HEK293 (cell line): ENCODE results near the gene GALNT2.

ENCODE experiments used
- CTCF ChIA-PET: fragments of 350-600 bp; formaldehyde crosslinking; extraction: SDS; loops from one replicate; lab custom pipeline; 2021; ENCODE audit warnings: antibody characterized with exemption; lab: Yijun Ruan, JAX
- POLR2A ChIA-PET: fragments of 300-600 bp; formaldehyde crosslinking; extraction: SDS; loops from one replicate; lab custom pipeline; 2020; ENCODE audit warnings: antibody characterized with exemption, inconsistent platforms; lab: Yijun Ruan, JAX
- H3K27ac ChIP-seq: fragments of 200-500 bp; sonication (Bioruptor generic); 2 replicates; pipeline ENCODE4 v1.5.1; 2014; ENCODE audit warnings: low read depth, low read length, control low read depth, inconsistent platforms; ENCODE audit errors: extremely low read depth
- H3K36me3 ChIP-seq, 2 experiments: fragments of 200-500 bp in 1 of 2; sonication (Bioruptor generic) in 1 of 2; 1 replicate in 1 of 2; 2 replicates in 1 of 2; pipeline ENCODE4 v1.5.1; 2014 to 2017; ENCODE audit warnings: inconsistent platforms in 2 of 2, low read length in 2 of 2; ENCODE audit not compliant: control insufficient read depth in 2 of 2, insufficient read depth in 1 of 2
- H3K4me1 ChIP-seq: fragments of 200-500 bp; sonication (Bioruptor generic); 2 replicates; pipeline ENCODE4 v1.5.1; 2014; ENCODE audit warnings: mild to moderate bottlenecking, low read length, inconsistent platforms; ENCODE audit not compliant: control insufficient read depth, insufficient read depth
- H3K4me3 ChIP-seq: 2 replicates; pipeline ENCODE4 v1.5.1; 2011; ENCODE audit warnings: low read depth, mild to moderate bottlenecking, control low read depth, low read length, moderate library complexity
- H3K9me3 ChIP-seq: fragments of 200-500 bp; sonication (Bioruptor generic); 2 replicates; pipeline ENCODE4 v1.5.1; 2014; ENCODE audit warnings: low read depth, low read length, inconsistent platforms; ENCODE audit not compliant: control insufficient read depth, insufficient read depth
- BCL11A ChIP-seq: fragments of 450-650 bp; formaldehyde crosslinking; IDR thresholded peaks from 2 replicates; pipeline ENCODE4 v1.5.1; 2016; ENCODE audit warnings: low read depth, missing biosample characterization, missing genetic modification characterization
- EGR2 ChIP-seq: fragments of 450-650 bp; formaldehyde crosslinking; IDR thresholded peaks from 2 replicates; pipeline ENCODE4 v1.5.1; 2016; ENCODE audit warnings: low read depth, missing biosample characterization, missing genetic modification characterization
- HIC1 ChIP-seq: fragments of 450-650 bp; formaldehyde crosslinking; IDR thresholded peaks from 2 replicates; pipeline ENCODE4 v1.5.1; 2016; ENCODE audit warnings: missing biosample characterization, missing genetic modification characterization
- YY1 ChIP-seq: fragments of 450-650 bp; formaldehyde crosslinking; IDR thresholded peaks from 2 replicates; pipeline ENCODE4 v1.5.1; 2018; ENCODE audit warnings: missing biosample characterization, missing genetic modification characterization
- ZBTB10 ChIP-seq: fragments of 450-650 bp; formaldehyde crosslinking; IDR thresholded peaks from 2 replicates; pipeline ENCODE4 v1.5.1; 2016; ENCODE audit warnings: missing biosample characterization, missing genetic modification characterization
- ZBTB48 ChIP-seq: fragments of 450-650 bp; formaldehyde crosslinking; IDR thresholded peaks from 2 replicates; pipeline ENCODE4 v1.5.1; 2016; ENCODE audit warnings: missing biosample characterization, missing genetic modification characterization
- ZNF140 ChIP-seq: fragments of 450-650 bp; formaldehyde crosslinking; IDR thresholded peaks from 2 replicates; pipeline ENCODE4 v1.5.1; 2016; ENCODE audit warnings: missing biosample characterization, missing genetic modification characterization
- ZNF146 ChIP-seq: fragments of 450-650 bp; formaldehyde crosslinking; IDR thresholded peaks from 2 replicates; pipeline ENCODE4 v1.5.1; 2016; ENCODE audit warnings: missing biosample characterization, missing genetic modification characterization
- ZNF157 ChIP-seq: fragments of 450-650 bp; formaldehyde crosslinking; IDR thresholded peaks from 2 replicates; pipeline ENCODE4 v1.5.1; 2016; ENCODE audit warnings: missing biosample characterization, missing genetic modification characterization
- ZNF350 ChIP-seq: fragments of 450-650 bp; formaldehyde crosslinking; IDR thresholded peaks from 2 replicates; pipeline ENCODE4 v1.5.0; 2017; ENCODE audit warnings: missing biosample characterization, mild to moderate bottlenecking, missing genetic modification characterization
- ZNF362 ChIP-seq: fragments of 450-650 bp; formaldehyde crosslinking; IDR thresholded peaks from 2 replicates; pipeline ENCODE4 v1.5.1; 2016; ENCODE audit warnings: missing biosample characterization, missing genetic modification characterization
- ZNF37A ChIP-seq: fragments of 450-650 bp; IDR thresholded peaks from 2 replicates; pipeline ENCODE4 v1.5.1; 2018; ENCODE audit warnings: missing biosample characterization, missing genetic modification characterization
- ZNF449 ChIP-seq: fragments of 450-650 bp; formaldehyde crosslinking; IDR thresholded peaks from 2 replicates; pipeline ENCODE4 v1.5.1; 2017; ENCODE audit warnings: missing biosample characterization, mild to moderate bottlenecking, missing genetic modification characterization, moderate library complexity
- ZNF623 ChIP-seq: fragments of 450-650 bp; formaldehyde crosslinking; IDR thresholded peaks from 2 replicates; pipeline ENCODE4 v1.5.1; 2016; ENCODE audit warnings: missing biosample characterization, missing genetic modification characterization
- ZNF624 ChIP-seq: fragments of 450-650 bp; formaldehyde crosslinking; IDR thresholded peaks from 2 replicates; pipeline ENCODE4 v1.5.1; 2017; ENCODE audit warnings: missing biosample characterization, missing genetic modification characterization
- ZNF701 ChIP-seq: fragments of 450-650 bp; formaldehyde crosslinking; IDR thresholded peaks from 2 replicates; pipeline ENCODE4 v1.5.1; 2016; ENCODE audit warnings: missing biosample characterization, missing genetic modification characterization
- ZNF768 ChIP-seq: fragments of 450-650 bp; formaldehyde crosslinking; IDR thresholded peaks from 2 replicates; pipeline ENCODE4 v1.5.1; 2018; ENCODE audit warnings: missing biosample characterization, mild to moderate bottlenecking, missing genetic modification characterization

GALNT2 gene

GRCh38 chr1:230077436-230078213 lies 10.6 kb downstream of the GALNT2 start:
- no peaks in the 10 kb centered on the region for H3K36me3 ChIP-seq
- H3K9me3 ChIP-seq, result no peaks in the 10 kb centered on the region
- peaks cover 15% of the 10 kb centered on the region for H3K4me1 ChIP-seq
- TF ChIP-seq ZNF623 (tag by site-specific recombination) (no peak), YY1 (tag by site-specific recombination) (no peak), ZNF157 (tag by site-specific recombination) (no peak), HIC1 (no peak), ZBTB10 (no peak), ZNF624 (no peak), ZBTB48 (tag by site-specific recombination) (no peak), ZNF362 (no peak), ZNF701 (tag by site-specific recombination) (no peak), BCL11A (tag by site-specific recombination) (no peak), ZNF37A (no peak), ZNF768 (tag by site-specific recombination) (no peak), ZNF140 (tag by site-specific recombination) (no peak), ZNF449 (tag by site-specific recombination) (no peak), ZNF146 (no peak)
- H3K4me3 ChIP-seq, result no peak overlapping the region
- POLR2A ChIA-PET, result interaction anchor here (1.3 kb wide), 1 partner anchor 11 kb away, joined by 3 read pairs; no protein-coding TSS in a partner anchor
- H3K27ac ChIP-seq, result no peak overlapping the region
- CTCF ChIA-PET, result interaction anchor here (1.3 kb wide), 1 partner anchor 45 kb away, joined by 3 read pairs; no protein-coding TSS in a partner anchor

- TF ChIP-seq ZNF350 (tag by site-specific recombination), result no peak
- no peak for TF ChIP-seq EGR2 (tag by site-specific recombination)
- TF ChIP-seq ZNF768 (tag by site-specific recombination), result no peak
- Histone ChIP-seq H3K4me3 (no peak overlapping the region), H3K4me1 (peaks cover 3% of the 10 kb centered on the region), H3K9me3 (no peaks in the 10 kb centered on the region), H3K27ac (no peak overlapping the region), H3K36me3 (no peaks in the 10 kb centered on the region)
- POLR2A ChIA-PET, result interaction anchor here (1.8 kb wide), 1 partner anchor 25 kb away, joined by 4 read pairs; no protein-coding TSS in a partner anchor
- CTCF ChIA-PET, result interaction anchor here (0.6 to 1.3 kb wide), 3 partner anchors 43 to 418 kb away, joined by 3 read pairs; no protein-coding TSS in a partner anchor
These were observed 12.4 kb downstream of the GALNT2 start for GRCh38 chr1:230079199-230080024.
